ENCODE data around the gene STPG3.

DNA sequence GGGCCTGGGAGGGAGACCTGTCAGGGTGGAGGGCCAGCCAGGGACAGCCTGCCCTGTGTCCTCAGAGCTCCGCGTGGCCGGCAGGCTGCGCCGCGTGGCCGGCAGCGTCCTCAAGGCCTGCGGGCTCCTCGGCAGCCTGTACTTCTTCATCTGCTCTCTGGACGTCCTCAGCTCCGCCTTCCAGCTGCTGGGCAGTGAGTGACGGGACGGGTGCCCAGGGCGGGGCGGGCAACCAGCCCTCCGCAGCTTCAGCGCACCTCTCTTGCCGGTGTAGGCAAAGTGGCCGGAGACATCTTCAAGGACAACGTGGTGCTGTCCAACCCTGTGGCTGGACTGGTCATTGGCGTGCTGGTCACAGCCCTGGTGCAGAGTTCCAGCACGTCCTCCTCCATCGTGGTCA is 18.6 kb upstream of the STPG3 start:
- no peak for TF ChIP-seq ZFX (IDR thresholded peaks at IDR 0.05; ENCODE audit: borderline replicate concordance)
- TF ChIP-seq, protein P1, sequence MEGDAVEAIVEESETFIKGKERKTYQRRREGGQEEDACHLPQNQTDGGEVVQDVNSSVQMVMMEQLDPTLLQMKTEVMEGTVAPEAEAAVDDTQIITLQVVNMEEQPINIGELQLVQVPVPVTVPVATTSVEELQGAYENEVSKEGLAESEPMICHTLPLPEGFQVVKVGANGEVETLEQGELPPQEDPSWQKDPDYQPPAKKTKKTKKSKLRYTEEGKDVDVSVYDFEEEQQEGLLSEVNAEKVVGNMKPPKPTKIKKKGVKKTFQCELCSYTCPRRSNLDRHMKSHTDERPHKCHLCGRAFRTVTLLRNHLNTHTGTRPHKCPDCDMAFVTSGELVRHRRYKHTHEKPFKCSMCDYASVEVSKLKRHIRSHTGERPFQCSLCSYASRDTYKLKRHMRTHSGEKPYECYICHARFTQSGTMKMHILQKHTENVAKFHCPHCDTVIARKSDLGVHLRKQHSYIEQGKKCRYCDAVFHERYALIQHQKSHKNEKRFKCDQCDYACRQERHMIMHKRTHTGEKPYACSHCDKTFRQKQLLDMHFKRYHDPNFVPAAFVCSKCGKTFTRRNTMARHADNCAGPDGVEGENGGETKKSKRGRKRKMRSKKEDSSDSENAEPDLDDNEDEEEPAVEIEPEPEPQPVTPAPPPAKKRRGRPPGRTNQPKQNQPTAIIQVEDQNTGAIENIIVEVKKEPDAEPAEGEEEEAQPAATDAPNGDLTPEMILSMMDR (IDR thresholded peaks at IDR 0.05), result no peak
